ENCODE measurements around the gene LRRN1.

DNA sequence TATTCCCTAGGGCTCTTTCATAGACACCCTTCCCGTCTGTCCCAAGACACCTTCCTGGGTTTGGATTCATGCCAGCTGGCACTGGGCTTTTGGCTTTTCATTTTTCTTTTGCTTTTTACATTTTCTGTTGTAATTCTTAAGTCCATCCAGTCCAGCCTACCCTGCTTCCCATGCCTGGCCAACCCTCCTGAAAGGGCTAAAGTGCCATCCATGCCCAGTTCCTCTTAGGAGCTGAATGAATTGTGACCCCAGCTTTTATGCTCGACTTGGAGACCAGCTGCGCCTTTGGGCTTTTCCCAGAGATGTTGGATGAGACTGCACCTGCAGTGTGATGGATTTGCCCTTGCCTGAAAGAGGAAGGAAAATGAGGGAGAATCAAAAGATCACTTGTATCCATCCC lies 25.8 kb downstream of the LRRN1 start:
- TF ChIP-seq, protein P1, sequence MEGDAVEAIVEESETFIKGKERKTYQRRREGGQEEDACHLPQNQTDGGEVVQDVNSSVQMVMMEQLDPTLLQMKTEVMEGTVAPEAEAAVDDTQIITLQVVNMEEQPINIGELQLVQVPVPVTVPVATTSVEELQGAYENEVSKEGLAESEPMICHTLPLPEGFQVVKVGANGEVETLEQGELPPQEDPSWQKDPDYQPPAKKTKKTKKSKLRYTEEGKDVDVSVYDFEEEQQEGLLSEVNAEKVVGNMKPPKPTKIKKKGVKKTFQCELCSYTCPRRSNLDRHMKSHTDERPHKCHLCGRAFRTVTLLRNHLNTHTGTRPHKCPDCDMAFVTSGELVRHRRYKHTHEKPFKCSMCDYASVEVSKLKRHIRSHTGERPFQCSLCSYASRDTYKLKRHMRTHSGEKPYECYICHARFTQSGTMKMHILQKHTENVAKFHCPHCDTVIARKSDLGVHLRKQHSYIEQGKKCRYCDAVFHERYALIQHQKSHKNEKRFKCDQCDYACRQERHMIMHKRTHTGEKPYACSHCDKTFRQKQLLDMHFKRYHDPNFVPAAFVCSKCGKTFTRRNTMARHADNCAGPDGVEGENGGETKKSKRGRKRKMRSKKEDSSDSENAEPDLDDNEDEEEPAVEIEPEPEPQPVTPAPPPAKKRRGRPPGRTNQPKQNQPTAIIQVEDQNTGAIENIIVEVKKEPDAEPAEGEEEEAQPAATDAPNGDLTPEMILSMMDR (conservative IDR thresholded peaks at IDR 0.05), result no peak
- no peak for TF ChIP-seq EZH2 (IDR thresholded peaks at IDR 0.05; ENCODE audit: low read depth)

Data from PC-9 (cell line).